IMR-90 (cell line): Measurements from ENCODE around the gene HACD2. TPM values are rescaled to one million over a fixed set of nuclear protein-coding genes. Genes with fewer than 3 reads are reported as not detected.

Experiments used
- ATAC-seq: fragments of 200-7000 bp; cut with Tn5 transposase; 2 replicates; pipeline ENCODE4 v1.9.1; 2020; ENCODE audit warnings: low read depth, mild to moderate bottlenecking, moderate library complexity
- BruUV-seq: library from RNA; stranded (reverse); fragments of 400-500 nt; replicated peaks from 2 replicates; lab custom pipeline; 2021; lab: Mats Ljungman, UMichigan
- CTCF ChIA-PET: fragments of 300-600 bp; formaldehyde crosslinking; extraction: SDS; loops from one replicate; lab custom pipeline; 2021; ENCODE audit warnings: antibody characterized with exemption; lab: Yijun Ruan, JAX
- POLR2A ChIA-PET: fragments of 300-600 bp; sonication (Branson Sonifier 250); formaldehyde crosslinking; loops from one replicate; lab custom pipeline; 2022; ENCODE audit warnings: antibody characterized with exemption; ENCODE audit not compliant: unreplicated experiment; lab: Charles Lee
- DNase-seq: peaks from one replicate; pipeline ENCODE4 v3.0.0; 2013
- H2AFZ ChIP-seq: replicated peaks from 2 replicates; pipeline ENCODE3; 2013; ENCODE audit warnings: low read length, mild to moderate bottlenecking; ENCODE audit not compliant: poor library complexity
- H2AK5ac ChIP-seq: 2 replicates; pipeline ENCODE4 v1.6.1; 2013; ENCODE audit warnings: low read depth, low read length, inconsistent platforms
- H2AK9ac ChIP-seq: replicated peaks from 2 replicates; pipeline ENCODE3; 2013; ENCODE audit warnings: mild to moderate bottlenecking, low read depth, low read length, moderate library complexity; ENCODE audit not compliant: poor library complexity
- H2BK120ac ChIP-seq: 2 replicates; pipeline ENCODE4 v1.6.1; 2013; ENCODE audit warnings: low read depth, low read length, inconsistent platforms
- H2BK15ac ChIP-seq: 3 replicates; pipeline ENCODE4 v1.6.1; 2013; ENCODE audit warnings: low read depth, low read length, inconsistent platforms
- H2BK20ac ChIP-seq: 2 replicates; pipeline ENCODE4 v1.6.1; 2013; ENCODE audit warnings: low read depth, mild to moderate bottlenecking, inconsistent platforms, low read length, moderate library complexity
- H2BK5ac ChIP-seq: 2 replicates; pipeline ENCODE4 v1.6.1; 2013; ENCODE audit warnings: mild to moderate bottlenecking, low read depth, low read length, inconsistent platforms; ENCODE audit not compliant: poor library complexity, severe bottlenecking
- H3K14ac ChIP-seq: replicated peaks from 2 replicates; pipeline ENCODE4 v1.6.1; 2013; ENCODE audit warnings: low read depth, low read length, inconsistent platforms
- H3K18ac ChIP-seq: 2 replicates; pipeline ENCODE4 v1.6.1; 2013; ENCODE audit warnings: low read depth, low read length, control low read depth
- H3K23ac ChIP-seq: 2 replicates; pipeline ENCODE4 v1.6.1; 2013; ENCODE audit warnings: low read depth, low read length, inconsistent platforms
- H3K27ac ChIP-seq: 2 replicates; pipeline ENCODE4 v1.5.1; 2013; ENCODE audit warnings: mild to moderate bottlenecking, control low read depth, low read length; ENCODE audit not compliant: insufficient read depth
- H3K27me3 ChIP-seq: 2 replicates; pipeline ENCODE4 v1.6.1; 2013; ENCODE audit warnings: low read length; ENCODE audit not compliant: control insufficient read depth, insufficient read depth
- H3K36me3 ChIP-seq: 2 replicates; pipeline ENCODE4 v1.6.1; 2013; ENCODE audit warnings: low read length, mixed read lengths; ENCODE audit not compliant: control insufficient read depth, insufficient read depth
- H3K4ac ChIP-seq: 2 replicates; pipeline ENCODE4 v1.6.1; 2013; ENCODE audit warnings: low read depth, low read length, inconsistent platforms
- H3K4me1 ChIP-seq: 2 replicates; pipeline ENCODE4 v1.6.1; 2013; ENCODE audit warnings: low read length, mixed read lengths; ENCODE audit not compliant: control insufficient read depth, insufficient read depth
- H3K4me2 ChIP-seq: 2 replicates; pipeline ENCODE4 v1.6.1; 2013; ENCODE audit warnings: low read depth, mild to moderate bottlenecking, control low read depth, low read length, moderate library complexity
- H3K4me3 ChIP-seq: 2 replicates; pipeline ENCODE4 v1.5.1; 2013; ENCODE audit warnings: low read depth, mild to moderate bottlenecking, control low read depth, low read length, moderate library complexity; ENCODE audit not compliant: insufficient read depth
- H3K56ac ChIP-seq: 2 replicates; pipeline ENCODE4 v1.6.1; 2013; ENCODE audit warnings: low read length, inconsistent platforms; ENCODE audit not compliant: insufficient read depth; ENCODE audit errors: extremely low read depth
- H3K79me1 ChIP-seq, 2 experiments: 2 replicates each; pipeline ENCODE4 v1.6.1; 2013; ENCODE audit warnings: low read length in 2 of 2, inconsistent platforms in 1 of 2, low read depth in 1 of 2
- H3K9ac ChIP-seq: 2 replicates; pipeline ENCODE4 v1.6.1; 2013; ENCODE audit warnings: low read depth, low read length, control low read depth
- H3K9me1 ChIP-seq: 2 replicates; pipeline ENCODE4 v1.6.1; 2013; ENCODE audit warnings: low read length, inconsistent platforms; ENCODE audit not compliant: insufficient read depth
- H3K9me3 ChIP-seq: 2 replicates; pipeline ENCODE4 v1.6.1; 2013; ENCODE audit warnings: low read length; ENCODE audit not compliant: control insufficient read depth, insufficient read depth
- H4K20me1 ChIP-seq: 2 replicates; pipeline ENCODE4 v1.6.1; 2013; ENCODE audit warnings: low read length, inconsistent platforms; ENCODE audit not compliant: insufficient read depth
- H4K5ac ChIP-seq: 2 replicates; pipeline ENCODE4 v1.6.1; 2013; ENCODE audit warnings: mild to moderate bottlenecking, low read depth, low read length, control low read depth
- H4K8ac ChIP-seq, 2 experiments: 2 replicates each; pipeline ENCODE4 v1.6.1; 2013; ENCODE audit warnings: low read depth in 2 of 2, low read length in 2 of 2, control low read depth in 1 of 2, inconsistent platforms in 1 of 2
- H4K91ac ChIP-seq: 2 replicates; pipeline ENCODE4 v1.6.1; 2013; ENCODE audit warnings: low read depth, low read length, inconsistent platforms; ENCODE audit not compliant: insufficient read depth
- FOS ChIP-seq: fragments of 150-350 bp; IDR thresholded peaks from 2 replicates; pipeline ENCODE4 v1.6.1; 2016; ENCODE audit warnings: low read depth, low read length
- MAZ ChIP-seq: IDR thresholded peaks from 2 replicates; pipeline ENCODE4 v1.6.1; 2012; ENCODE audit warnings: low read depth, mild to moderate bottlenecking, low read length, improper control_type of control experiment, moderate library complexity, borderline replicate concordance
- RFX5 ChIP-seq: IDR thresholded peaks from 2 replicates; pipeline ENCODE4 v1.8.0; 2012; ENCODE audit warnings: low read depth, mild to moderate bottlenecking, low read length, moderate library complexity
- WGBS, 2 experiments: methylation state at CpG; one replicate each; pipeline versions ENCODE4 v1.1.5 to v1.1.7; 2013; ENCODE audit warnings: missing lambda C conversion rate in 2 of 2; ENCODE audit not compliant: insufficient read length in 1 of 2; ENCODE audit errors: extremely low coverage in 2 of 2; 5-methylcytosine and 5-hydroxymethylcytosine counted together
- dilution Hi-C: fragments of 300-500 bp; cut with HindIII; formaldehyde crosslinking; loops from one replicate; pipeline ENCODE4 v1.14.3; 2018; ENCODE audit warnings: low sequenced_read_pairs; ENCODE audit not compliant: unreplicated experiment
- in situ Hi-C: fragments of 300-500 bp; cut with MboI; formaldehyde crosslinking; loops from 3 replicates; pipeline ENCODE4 v1.14.3; 2019; ENCODE audit warnings: low sequenced_read_pairs, inconsistent platforms, mixed read lengths
- intact Hi-C: fragments of 100-400 bp; cut with micrococcal nuclease; formaldehyde crosslinking; loops from 2 replicates; pipeline ENCODE4 v1.10.0; 2022
- polyA plus RNA-seq, 3 experiments: library from polyadenylated mRNA; depleted of rRNA; stranded (reverse); fragments of >200 nt; gene quantifications; 2 replicates each; pipeline ENCODE4 v1.2.3, GENCODE V29; 2012; ENCODE audit warnings: low replicate concordance in 1 of 3
- total RNA-seq: library from RNA; depleted of rRNA; stranded (reverse); fragments of >200 nt; gene quantifications from 2 replicates; pipeline ENCODE4 v1.2.3, GENCODE V29; 2012

The HACD2 gene
- total and polyA plus RNA-seq, 2 of the 4 experiments (the other 2 are of a cell fraction): 21.5 to 22.6 TPM

- Histone ChIP-seq H4K20me1 (no peaks in the 10 kb centered on the region), H3K9me3 (peaks cover 6% of the 10 kb centered on the region), H3K36me3 (peaks cover 7% of the 10 kb centered on the region; the same call in 1 of the 2 replicates), H3K4me2 (no peak overlapping the region), H3K4me1 (no peaks in the 10 kb centered on the region; the same call in 1 of the 2 replicates), H3K23ac (no peak overlapping the region), H2BK120ac (no peak overlapping the region), H4K8ac (no peak overlapping the region), H4K5ac (no peak overlapping the region), H2AK5ac (no peak overlapping the region), H3K79me1 (peaks cover 10 to 34% of the 10 kb centered on the region in 2 experiments), H2BK5ac (no peak overlapping the region), H3K27ac (no peak overlapping the region), H2AK9ac (no peak overlapping the region), H3K4me3 (no peak overlapping the region), H3K9ac (no peak overlapping the region), H3K56ac (no peak overlapping the region), H2AFZ (no peak overlapping the region), H3K27me3 (no peaks in the 10 kb centered on the region), H2BK20ac (no peak overlapping the region), H2BK15ac (no peak overlapping the region), H3K14ac (no peak overlapping the region), H3K18ac (no peak overlapping the region), H4K91ac (no peak overlapping the region), H3K9me1 (peaks cover 2% of the 10 kb centered on the region; the same call in 1 of the 2 replicates), H3K4ac (no peak overlapping the region)
- ChIA-PET POLR2A (no interaction called here), CTCF (no interaction called here)
- no TSS peak for BruUV-seq
- DNase-seq (no peak), ATAC-seq (no peak)
- in situ Hi-C loops (no loop called here), dilution Hi-C loops (no loop called here), intact Hi-C loops (no loop called here)
- 100% methylated on average over 3 of the region's 3 CpGs; no CpG with 5 or more reads in 1 of the 2 experiments for WGBS, 2 experiments
- TF ChIP-seq RFX5: no peak
- TF ChIP-seq MAZ: no peak
- no peak for TF ChIP-seq FOS
Measured at GRCh38 chr3:123590685-123591450, 6.0 kb upstream of the HACD2 start.
